ENCODE measurements around the gene PTPRA.

PTPRA gene

DNA sequence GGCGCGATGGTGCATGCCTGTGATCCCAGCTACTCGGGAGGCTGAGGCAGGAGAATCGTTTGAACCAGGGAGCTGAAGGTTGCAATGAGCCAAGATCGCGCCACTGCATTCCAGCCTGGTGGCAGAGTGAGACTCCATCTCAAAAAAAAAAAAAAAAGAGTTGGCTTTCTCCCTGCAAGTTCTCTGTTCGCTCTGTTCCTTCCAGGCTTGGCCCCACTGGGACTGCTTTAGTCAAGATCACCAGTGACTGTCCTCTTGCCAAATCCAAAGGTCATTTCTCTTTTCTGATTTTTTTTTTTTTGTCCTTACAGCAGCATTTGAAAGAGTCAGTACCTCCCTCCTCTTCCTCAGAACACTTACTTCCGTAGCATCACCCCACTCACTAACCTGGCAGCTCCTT, 159.3 kb downstream of the PTPRA start:
- no peaks in the 10 kb centered on the region for H3K27me3 ChIP-seq (ENCODE audit: insufficient read depth, poor library complexity, severe bottlenecking)
- no peak overlapping the region for H3K4me3 ChIP-seq (replicated peaks; ENCODE audit: insufficient read depth, low read length)
- TF ChIP-seq GABPA (IDR thresholded peaks at IDR 0.05; ENCODE audit: low read depth) (no peak), REST (IDR thresholded peaks at IDR 0.05; ENCODE audit: insufficient replicate concordance, low read depth) (no peak), POLR2AphosphoS5 (IDR thresholded peaks at IDR 0.05; ENCODE audit: low read depth) (no peak), SPI1 (IDR thresholded peaks at IDR 0.05; ENCODE audit: borderline replicate concordance, low read depth) (no peak), CTCF (IDR thresholded peaks at IDR 0.05; ENCODE audit: insufficient read depth, low read length) (no peak)
- no peak for DNase-seq (ENCODE audit: low read depth in 1 of 2, low spot score in 1 of 2)
- no peak overlapping the region for H3K27ac ChIP-seq (replicated peaks)

- DNase-seq (ENCODE audit: low read depth in 1 of 2, low spot score in 1 of 2) = no peak
- no peak overlapping the region for H3K27ac ChIP-seq (replicated peaks)
- TF ChIP-seq CTCF (IDR thresholded peaks at IDR 0.05; ENCODE audit: insufficient read depth, low read length) = no peak
- TF ChIP-seq POLR2AphosphoS5 (IDR thresholded peaks at IDR 0.05; ENCODE audit: low read depth) = no peak
- TF ChIP-seq SPI1 (IDR thresholded peaks at IDR 0.05; ENCODE audit: borderline replicate concordance, low read depth) = no peak
- TF ChIP-seq REST (IDR thresholded peaks at IDR 0.05; ENCODE audit: insufficient replicate concordance, low read depth) = no peak
- no peak for TF ChIP-seq GABPA (IDR thresholded peaks at IDR 0.05; ENCODE audit: low read depth)
- no peak overlapping the region for H3K4me3 ChIP-seq (replicated peaks; ENCODE audit: insufficient read depth, low read length)
- H3K27me3 ChIP-seq (ENCODE audit: insufficient read depth, poor library complexity, severe bottlenecking) = no peaks in the 10 kb centered on the region
These were observed 164.4 kb downstream of the PTPRA start for GRCh38 chr20:3037654-3038053.

DNA sequence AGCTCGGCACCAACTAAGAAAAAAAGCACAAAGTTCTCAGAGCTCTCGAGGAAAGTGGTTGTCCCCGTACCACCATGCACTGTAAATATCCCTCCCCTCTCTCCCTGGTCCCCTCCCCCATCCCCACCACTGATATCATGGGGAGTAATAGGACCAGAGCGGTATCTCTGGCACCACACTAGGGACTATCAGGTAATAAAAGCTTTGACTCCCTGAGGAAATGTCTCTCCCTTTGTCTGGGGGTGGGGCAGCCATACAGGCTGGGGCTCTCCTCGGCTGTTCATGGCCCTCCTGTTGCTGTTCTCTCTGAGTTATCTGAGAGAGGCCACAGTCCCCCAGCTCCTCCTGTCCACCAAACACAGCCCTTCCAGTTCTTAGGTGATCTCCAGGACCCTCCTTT, 165.2 kb downstream of the PTPRA start:
- no peak for TF ChIP-seq GABPA (IDR thresholded peaks at IDR 0.05; ENCODE audit: low read depth)
- TF ChIP-seq REST (IDR thresholded peaks at IDR 0.05; ENCODE audit: insufficient replicate concordance, low read depth) = no peak
- no peak for TF ChIP-seq CTCF (IDR thresholded peaks at IDR 0.05; ENCODE audit: insufficient read depth, low read length)
- no peak for TF ChIP-seq SPI1 (IDR thresholded peaks at IDR 0.05; ENCODE audit: borderline replicate concordance, low read depth)
- TF ChIP-seq POLR2AphosphoS5 (IDR thresholded peaks at IDR 0.05; ENCODE audit: low read depth) = no peak
- DNase-seq (ENCODE audit: low read depth in 1 of 2, low spot score in 1 of 2) = no peak
- Histone ChIP-seq H3K27me3 (ENCODE audit: insufficient read depth, poor library complexity, severe bottlenecking) (no peaks in the 10 kb centered on the region), H3K4me3 (replicated peaks; ENCODE audit: insufficient read depth, low read length) (no peak overlapping the region), H3K27ac (replicated peaks) (no peak overlapping the region)
